HG03342 (cell line): ENCODE measurements around the gene UBALD2.
A peak's percentile ranks its signal among the peaks of the same experiment; 100 is the strongest.
"Not testable (repeated sequence)": the region's sequence is repeated elsewhere in the genome, so short reads cannot be mapped to it uniquely, and the experiment has no call there.

ENCODE experiments used
- ATAC-seq: cut with Tn5 transposase; IDR thresholded peaks from one replicate; pipeline ENCODE4 v1.9.1; 2021; ENCODE audit warnings: mild to moderate bottlenecking, moderate library complexity; ENCODE audit not compliant: unreplicated experiment

Gene UBALD2

DNA sequence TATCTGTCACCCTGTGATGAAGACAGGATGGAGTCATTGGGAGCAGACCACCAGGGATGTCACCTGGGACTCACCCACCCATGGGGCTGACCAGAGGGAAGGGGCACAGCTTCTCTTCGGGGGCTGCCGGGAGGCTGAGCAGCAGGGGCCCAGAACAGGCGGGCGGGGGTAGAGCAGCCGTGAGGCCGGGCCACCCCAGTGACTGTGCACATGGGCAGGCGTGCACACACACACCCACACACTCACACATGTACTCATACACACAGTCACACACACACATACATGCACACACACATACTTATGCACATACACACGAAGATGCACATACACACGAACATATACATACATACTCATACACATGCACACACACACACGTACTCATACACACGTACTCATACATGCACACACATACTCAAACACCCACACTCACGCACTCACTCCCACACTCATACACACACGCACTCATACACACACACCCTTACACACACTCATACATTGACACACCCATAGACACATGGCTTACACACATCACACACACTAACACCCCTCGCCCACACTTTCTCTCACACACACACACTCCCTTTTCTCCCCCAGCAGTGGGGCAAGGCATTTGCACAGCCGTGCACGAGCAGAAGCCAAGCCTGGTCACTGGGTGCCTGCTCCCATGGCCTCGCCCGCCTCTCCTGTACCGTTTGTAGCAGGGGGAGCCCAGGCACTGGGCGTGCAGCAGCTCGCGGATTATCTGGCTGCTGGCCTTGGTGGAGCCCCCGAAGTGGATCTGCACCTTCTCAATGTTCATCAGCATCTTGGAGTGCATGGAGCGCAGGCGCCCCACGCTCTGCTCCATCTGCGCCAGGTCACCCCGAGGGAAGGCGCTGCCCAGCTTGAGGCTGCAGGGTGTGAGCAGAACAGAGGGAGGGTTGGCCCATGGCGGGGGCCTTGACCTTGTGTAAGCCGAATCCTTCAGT, 12.4 kb downstream of the UBALD2 start:
- ATAC-seq: no peak

DNA sequence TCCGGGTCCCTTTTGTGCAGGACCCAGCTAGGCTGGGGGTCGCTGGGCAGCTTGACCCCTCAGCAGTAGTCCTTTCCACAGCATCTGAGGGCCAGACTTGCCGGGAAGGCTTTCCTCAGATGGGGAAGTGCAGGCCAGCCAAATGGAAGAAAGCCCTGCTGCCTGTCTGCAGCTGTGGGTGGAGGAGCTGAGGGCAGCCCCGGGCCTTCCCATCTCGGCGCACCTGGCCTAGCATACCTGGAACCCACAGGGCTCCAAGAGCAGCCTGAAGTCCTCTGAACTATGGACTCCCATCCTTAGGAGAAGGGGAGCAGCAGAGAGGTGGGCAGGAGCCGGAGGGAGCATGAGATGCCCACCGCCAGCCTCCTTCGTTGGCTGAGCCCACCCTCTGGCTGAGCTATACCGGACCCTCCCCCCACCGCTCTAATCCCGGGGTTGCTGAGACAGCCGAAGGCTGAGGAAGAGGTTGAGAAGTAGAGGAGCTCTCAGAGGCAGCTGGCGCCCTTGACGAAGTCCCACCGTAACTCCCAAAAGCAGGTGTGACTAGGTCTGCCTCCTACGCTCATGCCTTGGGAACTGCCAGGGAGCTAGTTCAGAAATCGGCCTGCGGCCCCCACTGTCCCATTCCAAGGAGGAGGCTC, 13.2 kb downstream of the UBALD2 start:
- no peak for ATAC-seq

DNA sequence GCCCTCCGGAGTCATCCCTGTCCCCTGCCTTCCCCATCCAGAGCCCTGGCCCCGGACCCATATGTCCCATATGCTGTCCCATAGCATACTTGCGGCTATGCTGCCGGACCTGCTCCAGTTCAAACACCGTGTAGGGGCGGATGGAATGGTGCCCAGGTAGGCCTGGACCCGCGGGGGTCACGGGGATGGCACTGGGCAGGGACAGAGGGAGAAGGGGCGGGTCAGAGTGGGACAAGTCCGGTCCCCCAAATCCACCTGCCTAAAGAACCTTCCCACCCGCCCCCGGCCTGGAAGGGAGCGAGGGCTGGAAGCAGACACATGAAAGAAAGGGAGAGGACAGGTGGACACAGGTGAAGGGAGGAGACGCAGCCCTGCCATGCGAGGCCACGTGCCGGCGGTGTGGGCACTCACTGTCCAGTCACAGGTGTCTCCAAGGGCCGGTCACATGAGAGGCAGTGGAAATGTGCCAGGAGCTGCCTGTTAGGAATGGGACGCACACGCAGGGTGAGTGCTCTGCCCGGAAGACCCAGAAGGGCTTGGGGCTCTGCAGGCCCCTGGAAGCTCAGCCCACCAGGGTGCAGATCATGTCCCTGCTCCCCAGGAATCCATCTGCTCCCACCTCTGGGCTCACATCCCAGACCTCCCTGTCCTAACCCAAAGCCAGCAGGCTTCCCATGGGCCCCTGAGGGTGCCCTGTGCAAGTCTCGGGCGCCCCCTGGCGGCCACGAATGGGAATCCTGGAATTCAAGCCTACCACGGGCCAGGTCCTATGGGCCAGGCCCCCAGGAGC, 14.0 kb downstream of the UBALD2 start:
- ATAC-seq: peak; percentile 57

DNA sequence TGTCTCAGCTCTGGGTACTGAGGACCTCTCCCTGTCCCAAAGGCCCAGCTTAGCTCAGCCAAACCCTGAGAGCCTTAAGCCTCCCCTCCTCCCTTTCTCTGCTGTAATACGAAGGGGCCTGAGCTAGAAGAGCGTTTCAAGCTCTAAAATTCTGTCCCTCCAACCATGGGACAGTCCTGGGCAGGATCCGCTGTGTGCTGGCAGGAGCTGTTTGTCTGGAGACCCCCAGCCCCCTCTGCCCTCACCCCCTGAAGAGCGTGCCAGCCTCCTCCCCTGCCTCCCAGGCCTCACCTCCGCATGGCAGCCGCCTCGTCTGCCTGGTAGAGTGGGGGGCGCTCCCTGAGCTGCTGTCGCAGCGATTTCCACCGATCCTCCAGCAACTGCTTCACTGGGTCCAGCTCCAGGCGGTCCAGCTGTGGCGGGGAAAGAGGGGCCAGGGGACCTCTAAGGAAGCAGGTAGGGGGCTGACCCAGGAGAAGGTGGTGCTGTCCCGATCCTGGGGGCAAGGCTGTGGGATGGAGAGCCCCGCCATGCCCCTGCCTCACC, 14.7 kb downstream of the UBALD2 start:
- no peak for ATAC-seq

DNA sequence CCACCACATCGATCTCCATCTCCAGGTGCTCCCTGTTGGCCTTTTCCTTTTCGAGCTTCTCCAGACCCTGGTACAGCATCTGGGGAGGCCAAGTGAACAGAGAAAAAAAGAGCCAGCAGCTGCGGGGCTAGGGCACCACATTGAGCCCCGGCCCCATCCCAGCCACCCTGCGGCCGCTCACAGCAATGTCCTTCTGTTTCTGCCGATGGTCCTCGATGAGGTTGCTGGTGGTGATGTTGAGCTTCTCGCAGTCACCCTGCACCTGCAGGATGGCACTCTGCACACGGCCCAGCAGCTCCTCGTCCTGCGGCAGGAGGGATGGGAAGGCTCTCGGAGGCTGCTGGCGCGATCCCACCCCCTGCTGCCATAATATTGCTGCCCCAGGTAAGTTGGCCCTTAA, 15.5 kb downstream of the UBALD2 start:
- no peak for ATAC-seq

DNA sequence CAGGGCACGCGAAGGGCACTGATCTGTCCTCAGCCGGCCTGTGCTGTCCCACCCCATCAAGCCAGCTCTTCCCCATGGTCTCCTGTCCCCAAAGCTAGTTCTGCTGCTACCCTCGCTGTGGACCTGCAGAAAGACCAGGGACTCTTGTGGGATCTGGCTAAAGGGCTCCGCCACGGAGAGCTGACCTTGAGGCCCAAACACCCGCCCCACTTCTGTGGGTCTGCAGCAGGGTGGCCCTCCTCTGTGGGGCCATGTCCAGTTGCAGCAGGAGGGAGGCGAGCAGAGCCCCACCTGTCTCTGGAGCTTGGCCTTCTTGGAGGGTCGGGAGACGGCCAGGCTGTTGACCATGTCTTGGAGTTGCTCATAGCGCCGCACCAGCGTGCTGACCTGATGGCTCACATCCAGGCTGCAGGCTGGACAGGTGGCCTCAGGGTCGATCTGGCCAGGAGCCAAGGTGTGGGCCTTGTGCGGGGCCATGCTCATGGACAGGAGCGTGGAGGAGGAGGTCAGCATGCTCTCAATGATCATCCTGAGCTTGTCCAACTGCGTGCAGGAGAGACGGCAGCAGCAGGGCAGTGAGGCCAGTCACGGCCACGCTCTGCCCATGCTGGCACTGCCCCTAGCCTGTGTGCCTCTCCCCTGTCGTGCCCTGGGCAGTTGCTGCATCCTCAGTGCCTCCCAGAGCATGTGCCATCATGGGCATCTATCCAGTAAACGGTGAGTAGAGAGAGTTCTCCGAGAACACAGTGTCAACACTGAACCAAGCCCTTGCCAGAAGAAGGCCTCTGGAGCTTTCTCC, 16.6 kb downstream of the UBALD2 start:
- no peak for ATAC-seq

DNA sequence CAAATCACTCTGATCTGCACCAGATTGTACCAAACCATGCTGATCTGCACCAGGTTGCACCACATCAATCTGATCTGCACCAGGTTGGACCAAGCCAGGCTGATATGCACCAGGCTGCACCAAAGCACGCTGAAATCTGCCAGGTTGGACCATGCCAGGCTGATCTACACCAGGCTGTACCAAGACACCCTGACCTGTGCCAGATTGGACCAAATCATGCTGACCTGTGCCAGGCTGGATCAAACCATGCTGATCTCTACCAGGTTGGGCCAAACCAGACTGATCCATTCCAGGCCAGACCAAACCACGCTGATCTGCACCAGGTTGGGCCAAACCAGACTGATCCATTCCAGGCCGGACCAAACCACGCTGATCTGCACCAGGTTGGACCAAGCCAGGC, 27.4 kb downstream of the UBALD2 start:
- no peak for ATAC-seq

DNA sequence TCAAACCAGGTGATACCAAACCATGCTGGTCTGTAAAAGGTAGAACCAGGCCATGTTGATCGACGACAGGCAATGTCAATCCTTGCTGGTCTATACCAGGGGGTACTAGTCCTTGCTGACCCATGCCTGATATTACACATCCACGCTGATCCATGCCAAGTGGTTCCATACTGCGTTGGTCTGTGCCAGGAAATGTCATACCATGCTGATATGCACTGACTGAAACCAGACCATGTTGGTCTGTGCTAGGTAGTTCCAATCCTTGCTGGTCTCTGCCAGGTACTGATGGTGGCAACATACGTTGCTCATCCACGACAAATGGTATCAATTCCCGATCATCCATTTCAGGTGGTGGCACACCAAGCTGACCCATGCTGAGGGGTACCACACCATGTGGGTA, 28.0 kb downstream of the UBALD2 start:
- no peak for ATAC-seq

DNA sequence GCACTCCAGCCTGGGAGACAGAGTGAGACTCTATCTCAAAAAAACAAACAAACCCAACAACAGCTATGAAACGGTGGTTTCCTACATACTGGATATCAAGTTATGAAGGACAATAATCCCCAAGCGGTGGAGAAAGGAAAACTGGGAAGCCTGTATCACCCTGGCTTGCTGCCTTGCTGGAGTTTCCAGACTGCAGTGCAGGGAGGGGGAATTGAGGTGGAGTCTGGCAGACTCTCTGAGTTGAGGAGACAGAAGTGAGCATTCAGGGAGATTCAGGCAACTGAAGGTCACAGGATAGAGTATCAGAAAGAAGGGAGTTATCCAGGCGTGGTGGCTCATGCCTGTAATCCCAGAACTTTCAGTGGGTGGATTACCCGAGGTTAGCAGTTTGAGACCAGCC, 31.0 kb downstream of the UBALD2 start:
- no peak for ATAC-seq

DNA sequence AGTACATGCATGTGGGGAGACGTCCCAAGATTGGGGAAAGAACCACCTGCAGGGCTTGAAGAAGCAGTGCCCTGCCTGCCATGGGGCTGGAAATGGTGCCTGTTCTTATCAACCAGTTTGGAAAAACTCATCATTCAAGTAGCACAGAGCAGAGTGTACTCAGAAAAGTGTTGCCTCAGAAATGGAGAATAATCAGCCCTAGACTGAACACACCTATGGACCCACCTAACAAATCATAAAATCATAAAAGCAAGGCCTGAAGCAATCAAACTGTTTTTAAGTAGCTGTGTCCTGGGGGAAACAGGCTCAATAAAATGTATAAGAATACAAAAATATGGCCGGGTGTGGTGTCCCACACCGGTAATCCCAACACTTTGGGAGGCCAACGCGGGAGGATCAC, 31.7 kb downstream of the UBALD2 start:
- no peak for ATAC-seq

DNA sequence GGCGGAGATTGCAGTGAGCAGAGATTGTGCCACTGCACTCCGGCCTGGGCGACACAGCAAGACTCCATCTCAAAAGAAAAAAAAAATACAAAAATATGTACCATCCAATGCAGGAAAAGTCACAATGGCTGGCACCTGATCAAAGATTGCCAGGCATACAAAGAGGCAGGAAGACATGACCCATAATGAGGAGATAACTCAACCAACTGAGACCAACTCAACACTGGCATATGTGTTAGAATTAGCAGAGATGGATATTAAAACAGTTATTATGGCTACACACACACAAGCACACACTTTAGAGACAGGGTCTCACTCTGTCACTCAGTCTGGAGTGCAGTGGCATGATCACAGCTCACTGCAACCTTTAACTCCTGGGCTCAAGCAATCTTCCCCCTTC, 32.3 kb downstream of the UBALD2 start:
- ATAC-seq: no peak

DNA sequence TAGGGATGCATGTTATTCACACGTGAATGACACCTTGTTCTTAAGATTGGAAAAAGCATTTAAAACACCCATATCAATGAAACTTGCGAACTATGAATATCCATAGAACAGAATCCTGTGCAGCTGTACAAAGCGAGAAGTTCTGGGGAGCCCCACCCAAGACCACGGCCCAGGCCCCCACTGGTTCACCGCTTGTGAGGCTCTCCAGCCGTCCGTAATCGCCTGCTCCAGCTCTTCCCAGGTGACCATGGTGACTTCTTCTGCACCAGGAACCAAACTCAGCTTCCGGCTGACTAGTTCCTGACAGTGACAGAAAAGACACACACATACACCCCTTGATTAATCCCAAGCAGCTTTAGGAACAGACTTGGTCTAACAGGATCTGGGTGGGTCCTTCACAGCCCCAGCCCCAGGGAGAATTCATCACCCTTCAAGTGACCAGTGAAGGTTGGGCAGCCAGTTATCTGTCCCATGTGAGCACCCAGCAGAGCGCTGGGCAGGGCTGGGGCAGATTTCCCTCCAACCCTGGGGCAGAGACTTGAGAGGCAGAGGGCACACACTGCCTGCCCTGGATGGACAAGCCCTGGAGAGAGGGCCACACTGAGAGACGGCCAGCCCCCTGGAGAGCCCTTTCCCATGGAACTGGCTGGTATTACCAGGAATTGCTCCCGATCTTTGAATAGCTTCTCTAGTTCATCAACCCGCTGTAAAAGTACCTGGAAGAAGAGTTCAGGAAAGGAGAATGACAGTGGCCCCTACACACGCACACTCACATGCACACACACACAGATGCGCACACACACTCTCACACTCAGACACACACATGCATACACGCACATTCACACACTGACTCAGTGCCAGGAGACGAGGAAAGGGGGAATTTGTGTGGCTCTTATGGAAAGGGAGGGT, 39.3 kb downstream of the UBALD2 start:
- no peak for ATAC-seq

DNA sequence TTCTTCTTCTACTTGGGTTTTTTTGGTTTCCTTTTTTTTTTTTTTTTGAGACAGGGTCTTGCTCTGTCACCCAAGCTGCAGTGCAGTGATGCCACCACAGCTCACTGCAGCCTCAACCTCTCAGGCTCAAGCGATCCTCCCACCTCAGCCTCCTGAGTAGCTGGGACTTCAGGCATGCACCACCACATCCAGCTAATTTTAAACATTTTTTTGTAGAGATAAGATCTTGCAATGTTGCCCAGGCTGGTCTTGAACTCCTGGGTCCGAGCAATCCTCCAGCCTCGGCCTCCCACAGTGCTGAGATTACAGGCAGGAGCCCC, 39.9 kb downstream of the UBALD2 start:
- not testable (repeated sequence) for ATAC-seq

DNA sequence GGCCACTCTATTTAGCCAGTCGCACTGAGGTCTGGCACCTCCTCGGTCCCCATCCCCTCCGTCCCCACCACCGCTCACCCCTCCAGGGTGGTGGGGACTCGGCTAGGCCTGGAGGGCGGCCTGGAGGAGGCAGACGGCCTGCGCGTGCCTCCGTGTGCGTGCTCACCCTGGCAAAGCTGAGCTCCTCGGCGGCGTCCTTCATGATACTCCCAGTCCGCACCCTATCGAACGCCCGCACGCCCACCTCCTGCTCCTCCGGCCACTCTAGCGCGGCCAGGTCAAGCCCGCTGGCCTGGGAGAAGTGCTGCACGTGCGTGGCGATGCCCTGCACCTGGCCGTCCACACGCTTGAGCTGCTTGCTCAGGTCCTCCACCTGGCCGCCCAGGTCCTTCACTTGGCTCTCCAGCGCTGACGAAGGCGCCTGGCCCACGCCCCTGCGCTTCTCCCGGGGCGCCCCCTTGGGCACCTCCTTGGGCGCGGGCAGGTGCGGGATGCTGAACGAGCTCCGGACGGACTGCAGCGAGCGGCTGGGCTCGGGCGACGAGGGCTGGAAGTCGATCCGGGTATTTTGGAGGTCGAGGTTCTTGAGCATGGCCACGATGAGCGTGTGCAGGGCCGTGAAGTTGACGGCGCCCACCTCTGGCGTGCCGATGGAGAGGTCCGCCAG, 42.3 kb downstream of the UBALD2 start:
- no peak for ATAC-seq

DNA sequence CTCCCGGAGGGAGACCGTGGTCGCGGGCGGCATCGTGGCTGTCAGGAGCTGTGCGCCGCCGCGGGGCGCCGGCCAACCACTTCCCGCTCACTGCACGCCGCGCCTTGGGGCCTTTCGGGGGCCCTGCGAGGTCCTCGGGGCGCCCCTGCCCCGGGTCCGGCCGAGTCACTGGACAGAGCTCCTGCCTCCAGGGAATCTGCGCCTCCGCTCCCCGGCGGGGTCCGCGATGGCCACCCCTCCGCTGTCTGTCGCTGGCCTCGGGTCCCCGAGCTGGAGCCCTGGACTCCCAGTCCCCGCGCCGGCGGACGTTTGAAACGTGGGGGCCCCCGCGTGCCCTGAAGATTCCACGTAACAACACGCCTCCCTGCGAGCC, 42.8 kb downstream of the UBALD2 start, which contains the start of gene QRICH2:
Gene QRICH2, minus strand, starts transcription at position 311 of the 373 bp plus-strand sequence. Its CDS starts 278 bp downstream, at position 33.
- no peak for ATAC-seq

DNA sequence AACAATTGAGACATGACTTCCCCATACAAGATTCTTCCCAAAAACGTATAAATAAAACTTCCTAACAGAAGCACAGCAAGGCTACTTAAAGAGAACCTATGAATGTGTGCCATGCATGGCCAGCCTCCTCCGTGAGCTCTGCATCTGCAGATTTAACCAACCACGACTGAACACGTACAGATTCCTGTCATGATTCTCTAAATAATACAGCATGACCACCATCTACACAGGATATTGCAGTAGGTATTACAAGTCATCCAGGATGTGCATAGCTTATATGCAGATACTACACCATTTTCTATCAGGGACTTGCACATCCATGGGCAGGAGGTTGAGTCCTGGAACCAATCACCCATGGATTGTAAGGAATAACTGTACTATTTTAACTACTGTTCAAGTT, 44.3 kb downstream of the UBALD2 start:
- no peak for ATAC-seq

DNA sequence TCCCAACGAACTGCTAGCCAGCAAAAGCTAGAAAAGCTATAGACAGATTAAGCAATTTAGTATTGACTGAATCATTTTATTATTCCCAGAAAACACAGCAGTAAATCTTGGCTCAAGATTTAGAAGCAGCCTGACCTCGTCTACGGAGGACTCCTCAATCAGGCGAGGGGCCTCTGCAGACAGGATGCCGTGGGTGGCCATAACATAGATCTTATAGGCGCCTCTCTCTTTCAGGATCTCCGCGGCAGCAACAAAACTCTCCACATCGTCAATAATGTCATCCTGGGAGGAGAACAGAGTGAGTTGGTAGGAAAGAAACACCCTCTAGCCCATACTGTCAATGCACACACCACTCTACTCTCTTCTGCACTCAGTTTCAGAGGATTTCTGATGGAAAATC, 47.6 kb downstream of the UBALD2 start:
- ATAC-seq: no peak

DNA sequence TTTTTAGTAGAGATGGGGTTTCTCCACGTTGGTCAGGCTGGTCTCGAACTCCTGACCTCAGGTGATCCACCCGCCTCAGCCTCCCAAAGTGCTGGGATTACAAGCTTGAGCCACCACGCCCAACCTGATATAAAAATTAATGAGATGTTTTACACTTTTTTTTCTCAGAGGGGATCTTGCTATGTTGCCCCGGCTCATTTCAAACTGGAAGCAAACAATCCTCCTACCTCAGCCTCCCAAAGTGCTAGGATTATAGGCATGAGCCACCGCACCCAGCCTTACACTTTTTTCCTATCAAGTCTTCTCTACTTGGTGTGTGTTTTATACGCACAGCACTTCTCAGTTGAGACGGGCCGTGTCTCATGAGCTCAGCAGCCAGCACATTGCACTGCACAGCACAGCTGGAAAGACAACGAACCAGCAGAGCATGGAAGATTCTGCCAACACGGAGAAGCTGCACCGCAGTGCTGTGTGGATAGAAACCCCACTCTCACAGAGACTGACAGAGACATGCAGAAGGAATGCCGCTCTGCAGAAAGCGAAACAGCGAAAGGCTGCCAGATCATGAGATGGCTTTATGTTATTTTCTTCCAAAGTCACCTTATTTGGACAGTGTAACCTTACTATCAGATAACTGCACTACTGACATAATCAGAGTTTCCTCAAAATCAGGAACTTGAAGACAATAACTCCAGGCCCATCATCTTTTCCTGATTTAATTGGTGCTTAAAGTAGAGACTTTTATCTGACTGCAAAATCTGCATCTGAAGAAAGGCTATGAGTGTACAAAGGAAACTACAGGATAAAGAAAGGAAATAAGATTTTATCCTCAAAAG, 49.5 kb downstream of the UBALD2 start:
- ATAC-seq: no peak
